Naive thymus-derived CD8-positive, alpha-beta T cell (primary cell): ENCODE measurements around the gene LAMTOR1. TPM values are rescaled to one million over a fixed set of nuclear protein-coding genes. Genes with fewer than 3 reads are reported as not detected.

ENCODE experiments used
- ATAC-seq, 2 donors: fragments of 150-1000 bp; cut with Tn5 transposase in 1 of 2; sonication (Bioruptor Pico), chemical (Tn5 transposase) in 1 of 2; 1 replicate in 1 of 2; 2 replicates in 1 of 2; pipeline ENCODE4 v1.10.0; 2021; ENCODE audit warnings: mild to moderate bottlenecking in 2 of 2, moderate library complexity in 2 of 2
- POLR2A ChIA-PET: fragments of 350-600 bp; sonication (Branson Sonifier 250); formaldehyde crosslinking; loops from one replicate; lab custom pipeline; 2021; ENCODE audit warnings: antibody characterized with exemption; lab: Charles Lee
- DNase-seq, 10 donors: peaks; one replicate each; pipeline versions ENCODE4 v3.0.0 to v3.0.0-alpha.2; 2020 to 2022
- H3K27ac Mint-ChIP-seq, 10 donors: one replicate each; pipeline ENCODE4 v1.8.0; 2020 to 2022; ENCODE audit warnings: mild to moderate bottlenecking in 10 of 10, mixed read lengths in 10 of 10, moderate library complexity in 4 of 10, inconsistent platforms in 1 of 10
- H3K27me3 Mint-ChIP-seq, 5 donors: one replicate each; pipeline ENCODE4 v1.8.0; 2021 to 2022; ENCODE audit warnings: mixed read lengths in 5 of 5
- H3K36me3 Mint-ChIP-seq, 3 donors: one replicate each; pipeline ENCODE4 v1.8.0; 2020 to 2022; ENCODE audit warnings: mixed read lengths in 3 of 3, mild to moderate bottlenecking in 2 of 3, inconsistent platforms in 1 of 3
- H3K4me1 Mint-ChIP-seq, 4 donors: one replicate each; pipeline ENCODE4 v1.8.0; 2021 to 2022; ENCODE audit warnings: mixed read lengths in 4 of 4
- H3K4me3 Mint-ChIP-seq, 10 donors: one replicate each; pipeline ENCODE4 v1.8.0; 2020 to 2022; ENCODE audit warnings: mild to moderate bottlenecking in 10 of 10, mixed read lengths in 10 of 10, moderate library complexity in 6 of 10, inconsistent platforms in 1 of 10
- H3K9me3 Mint-ChIP-seq, 9 donors: one replicate each; pipeline ENCODE4 v1.8.0; 2020 to 2022; ENCODE audit warnings: mixed read lengths in 9 of 9, mild to moderate bottlenecking in 3 of 9, inconsistent platforms in 1 of 9, moderate library complexity in 1 of 9
- polyA plus RNA-seq, 3 donors: library from polyadenylated mRNA; unstranded; fragments of 300-500 nt; fragmentation: Illumina TruSeq; gene quantifications; one replicate each; pipeline ENCODE4 v1.2.3, GENCODE V29; 2021
- total RNA-seq, 8 experiments: library from RNA in 2 of 8; stranded (reverse) in 2 of 8; gene quantifications; one replicate each; pipeline ENCODE4 v1.2.3 and lab custom pipeline; 2021 to 2026

The LAMTOR1 gene
- total and polyA plus RNA-seq, 5 experiments from 2014 or later, result 66.8 to 87.7 (median 78.0) TPM

- peak overlapping the region; percentile 95 to 100 (median 98) for H3K27ac Mint-ChIP-seq
- H3K4me1 Mint-ChIP-seq, result peaks cover 25 to 61% (median 44%) of the 10 kb centered on the region in 4 donors
- H3K36me3 Mint-ChIP-seq, result peaks cover 0 to 8% (median 4%) of the 10 kb centered on the region in 3 donors
- peak in 3 of 10 donors; percentile 14 to 65 (median 27) for DNase-seq
- POLR2A ChIA-PET, result interaction anchor here (0.7 to 4.6 kb wide), 4 partner anchors 33 to 51 kb away, joined by 4 to 56 read pairs (median 6); partner anchors contain the start of gene ANAPC15
- peak overlapping the region; percentile 88 to 100 (median 92) for H3K4me3 Mint-ChIP-seq
- H3K9me3 Mint-ChIP-seq, result no peaks in the 10 kb centered on the region
- no peaks in the 10 kb centered on the region for H3K27me3 Mint-ChIP-seq
- ATAC-seq, result no peak
Measured at GRCh38 chr11:72079819-72080325, 23.2 kb downstream of the LAMTOR1 start.

- Mint-ChIP-seq H3K36me3 (peaks cover 0 to 10% (median 4%) of the 10 kb centered on the region in 3 donors), H3K4me1 (peaks cover 25 to 65% (median 44%) of the 10 kb centered on the region in 4 donors), H3K9me3 (no peaks in the 10 kb centered on the region), H3K4me3 (peak overlapping the region in 7 of 10 donors; percentile 35 to 95 (median 63)), H3K27me3 (no peaks in the 10 kb centered on the region), H3K27ac (peak overlapping the region in 8 of 10 donors; percentile 7 to 74 (median 26))
- DNase-seq (no peak), ATAC-seq (no peak)
- POLR2A ChIA-PET, result interaction anchor here (1.4 to 2.3 kb wide), 2 partner anchors 34 to 36 kb away, joined by 5 to 9 read pairs; partner anchors contain the start of gene ANAPC15
Measured at GRCh38 chr11:72078477-72078876, 24.6 kb downstream of the LAMTOR1 start.

- DNase-seq, result no peak
- Mint-ChIP-seq H3K27me3 (no peaks in the 10 kb centered on the region), H3K4me3 (no peak overlapping the region), H3K4me1 (peaks cover 20 to 70% (median 32%) of the 10 kb centered on the region in 4 donors), H3K36me3 (peaks cover 0 to 14% (median 4%) of the 10 kb centered on the region in 3 donors), H3K27ac (peak overlapping the region in 2 of 10 donors; percentile 1 to 9), H3K9me3 (no peaks in the 10 kb centered on the region)
- POLR2A ChIA-PET, result interaction anchor here (2.1 kb wide), 1 partner anchor 35 kb away, joined by 6 read pairs; no protein-coding TSS in a partner anchor
- no peak for ATAC-seq
Measured at GRCh38 chr11:72075756-72076155, 27.3 kb downstream of the LAMTOR1 start.

- no peak overlapping the region for H3K4me3 Mint-ChIP-seq
- POLR2A ChIA-PET, result interaction anchor here (2.1 kb wide), 1 partner anchor 35 kb away, joined by 6 read pairs; no protein-coding TSS in a partner anchor
- H3K4me1 Mint-ChIP-seq, result peaks cover 15 to 69% (median 27%) of the 10 kb centered on the region in 4 donors
Measured at GRCh38 chr11:72075109-72075508, 28.0 kb downstream of the LAMTOR1 start.

GRCh38 chr11:72072348-72072747, 30.7 kb downstream of the LAMTOR1 start:
- Mint-ChIP-seq H3K27ac (peak overlapping the region in 4 of 10 donors; percentile 16 to 56 (median 40)), H3K27me3 (no peaks in the 10 kb centered on the region), H3K9me3 (no peaks in the 10 kb centered on the region), H3K36me3 (peaks cover 0 to 32% (median 9%) of the 10 kb centered on the region in 3 donors), H3K4me3 (no peak overlapping the region), H3K4me1 (peaks cover 17 to 70% (median 21%) of the 10 kb centered on the region in 4 donors)
- ATAC-seq (no peak), DNase-seq (no peak)
- POLR2A ChIA-PET, result interaction anchor here (1.5 kb wide), 1 partner anchor 30 kb away, joined by 6 read pairs; no protein-coding TSS in a partner anchor

More at GRCh38 chr11:72075109-72075508, 28.0 kb downstream of the LAMTOR1 start:
- no peak for ATAC-seq
- no peaks in the 10 kb centered on the region for H3K27me3 Mint-ChIP-seq
- no peak for DNase-seq
- H3K36me3 Mint-ChIP-seq, result peaks cover 0 to 14% (median 4%) of the 10 kb centered on the region in 3 donors
- peak overlapping the region in 2 of 10 donors; percentile 49 to 52 for H3K27ac Mint-ChIP-seq
- H3K9me3 Mint-ChIP-seq, result no peaks in the 10 kb centered on the region

GRCh38 chr11:72070491-72070890, 32.6 kb downstream of the LAMTOR1 start:
- POLR2A ChIA-PET, result no interaction called here
- DNase-seq (no peak), ATAC-seq (no peak)
- Mint-ChIP-seq H3K4me1 (peaks cover 17 to 64% (median 19%) of the 10 kb centered on the region in 4 donors), H3K36me3 (peaks cover 0 to 37% (median 5%) of the 10 kb centered on the region in 3 donors), H3K27me3 (no peaks in the 10 kb centered on the region), H3K9me3 (no peaks in the 10 kb centered on the region), H3K4me3 (no peak overlapping the region), H3K27ac (peak overlapping the region in 3 of 10 donors; percentile 7 to 59 (median 58))

GRCh38 chr11:72069787-72070251, 33.3 kb downstream of the LAMTOR1 start:
- Mint-ChIP-seq H3K27ac (peak overlapping the region in 7 of 10 donors; percentile 20 to 79 (median 32)), H3K4me1 (peaks cover 17 to 58% (median 19%) of the 10 kb centered on the region in 4 donors), H3K4me3 (peak overlapping the region in 1 of 10 donors; percentile 57), H3K9me3 (no peaks in the 10 kb centered on the region), H3K36me3 (peaks cover 0 to 38% (median 5%) of the 10 kb centered on the region in 3 donors), H3K27me3 (no peaks in the 10 kb centered on the region)
- POLR2A ChIA-PET, result no interaction called here
- ATAC-seq (no peak), DNase-seq (no peak)

- ATAC-seq (no peak), DNase-seq (no peak)
- Mint-ChIP-seq H3K27me3 (no peaks in the 10 kb centered on the region), H3K36me3 (peaks cover 0 to 38% (median 5%) of the 10 kb centered on the region in 3 donors), H3K4me3 (peak overlapping the region in 1 of 10 donors; percentile 57), H3K9me3 (no peaks in the 10 kb centered on the region), H3K27ac (peak overlapping the region in 7 of 10 donors; percentile 20 to 79 (median 47)), H3K4me1 (peaks cover 17 to 56% (median 19%) of the 10 kb centered on the region in 4 donors)
- POLR2A ChIA-PET, result no interaction called here
Measured at GRCh38 chr11:72069200-72069599, 33.9 kb downstream of the LAMTOR1 start.

GRCh38 chr11:72067676-72068075, 35.4 kb downstream of the LAMTOR1 start:
- Mint-ChIP-seq H3K4me1 (peaks cover 16 to 49% (median 17%) of the 10 kb centered on the region in 4 donors), H3K4me3 (no peak overlapping the region), H3K9me3 (no peaks in the 10 kb centered on the region), H3K27ac (peak overlapping the region in 2 of 10 donors; percentile 37 to 58), H3K27me3 (no peaks in the 10 kb centered on the region), H3K36me3 (peaks cover 0 to 29% (median 5%) of the 10 kb centered on the region in 3 donors)
- ATAC-seq, result no peak
- POLR2A ChIA-PET, result interaction anchor here (0.6 to 1.4 kb wide), 3 partner anchors 14 to 27 kb away, joined by 3 to 4 read pairs (median 3); no protein-coding TSS in a partner anchor
- DNase-seq, result no peak

GRCh38 chr11:72067266-72067665, 35.8 kb downstream of the LAMTOR1 start:
- Mint-ChIP-seq H3K4me3 (no peak overlapping the region), H3K4me1 (peaks cover 13 to 45% (median 15%) of the 10 kb centered on the region in 4 donors), H3K27me3 (no peaks in the 10 kb centered on the region), H3K9me3 (no peaks in the 10 kb centered on the region), H3K27ac (no peak overlapping the region), H3K36me3 (peaks cover 0 to 31% (median 6%) of the 10 kb centered on the region in 3 donors)
- DNase-seq (no peak), ATAC-seq (no peak)
- POLR2A ChIA-PET, result interaction anchor here (0.6 to 1.4 kb wide), 2 partner anchors 25 to 27 kb away, joined by 3 to 4 read pairs; no protein-coding TSS in a partner anchor

GRCh38 chr11:72066855-72067254, 36.2 kb downstream of the LAMTOR1 start:
- POLR2A ChIA-PET, result interaction anchor here (0.6 kb wide), 2 partner anchors 37 to 264 kb away, joined by 3 read pairs; no protein-coding TSS in a partner anchor
- Mint-ChIP-seq H3K27ac (no peak overlapping the region), H3K9me3 (no peaks in the 10 kb centered on the region), H3K27me3 (no peaks in the 10 kb centered on the region), H3K4me1 (peaks cover 10 to 42% (median 12%) of the 10 kb centered on the region in 4 donors), H3K4me3 (no peak overlapping the region), H3K36me3 (peaks cover 0 to 34% (median 9%) of the 10 kb centered on the region in 3 donors)
- ATAC-seq (no peak), DNase-seq (no peak)

- peak overlapping the region in 4 of 10 donors; percentile 8 to 48 (median 41) for H3K27ac Mint-ChIP-seq
- peaks cover 0 to 4% (median 0%) of the 10 kb centered on the region in 4 donors for H3K4me1 Mint-ChIP-seq
- H3K9me3 Mint-ChIP-seq, result no peaks in the 10 kb centered on the region
- DNase-seq, result no peak
- ATAC-seq, result no peak
- H3K36me3 Mint-ChIP-seq, result peaks cover 0 to 26% (median 5%) of the 10 kb centered on the region in 3 donors
- POLR2A ChIA-PET, result no interaction called here
- H3K4me3 Mint-ChIP-seq, result peak overlapping the region in 1 of 10 donors; percentile 16
- no peaks in the 10 kb centered on the region for H3K27me3 Mint-ChIP-seq
Measured at GRCh38 chr11:72061739-72062396, 41.2 kb downstream of the LAMTOR1 start.
